HS-5 (cell line): Measurements from ENCODE around the gene MAN1C1.

Source experiments
- DNase-seq: peaks from one replicate; pipeline ENCODE4 v3.0.0-alpha.2; 2012; ENCODE audit warnings: low read depth

MAN1C1 gene

DNA sequence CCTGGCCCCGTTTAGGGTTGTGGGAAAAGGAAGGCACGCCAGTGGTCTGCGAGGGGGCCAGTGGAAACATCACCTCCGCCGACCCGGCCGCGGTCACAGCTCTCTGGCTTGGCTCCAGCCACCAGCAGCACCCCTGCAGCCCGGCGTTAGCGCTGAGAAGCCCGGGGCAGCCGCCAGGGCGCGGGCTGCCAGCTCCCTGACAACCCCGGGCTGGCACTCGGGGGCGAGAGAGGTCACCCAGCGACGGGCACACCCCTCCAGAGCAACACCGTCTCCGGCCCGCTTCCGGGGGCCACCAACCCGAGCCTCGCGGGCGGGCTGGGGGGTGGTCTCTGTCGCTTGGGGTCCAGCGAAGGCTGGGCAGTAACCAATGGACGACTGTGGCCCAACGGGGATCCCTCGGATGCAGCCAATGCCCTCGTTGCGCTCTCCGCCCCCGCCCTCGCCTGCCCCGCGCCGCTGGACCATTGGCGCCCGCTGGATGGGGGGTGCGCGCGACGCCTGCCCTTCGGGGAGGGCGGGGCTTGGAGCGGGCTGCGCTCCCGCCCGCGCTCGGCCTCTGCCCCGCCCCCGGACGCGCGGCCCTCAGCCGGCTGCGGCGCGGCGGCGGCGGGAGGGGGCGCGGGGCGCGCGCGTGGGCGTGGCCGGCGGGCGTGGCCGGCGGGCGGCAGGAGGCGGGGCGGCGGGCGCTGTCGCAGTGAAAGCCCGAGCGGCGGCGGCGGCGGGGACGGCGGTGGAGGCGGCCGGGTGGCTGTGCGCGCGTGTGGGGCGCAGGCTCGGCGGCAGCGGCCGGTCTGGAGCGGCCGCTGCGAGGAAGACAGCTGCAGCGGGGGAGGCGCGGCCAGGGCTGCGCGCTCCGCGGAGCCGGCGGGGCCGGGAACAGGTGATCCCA lies at the start of gene MAN1C1:
Gene MAN1C1, plus strand, starts transcription at position 697 of the 892 bp plus-strand sequence. CDS start 1,007 bp downstream, outside the sequence.
- peak; percentile 52 for DNase-seq

DNA sequence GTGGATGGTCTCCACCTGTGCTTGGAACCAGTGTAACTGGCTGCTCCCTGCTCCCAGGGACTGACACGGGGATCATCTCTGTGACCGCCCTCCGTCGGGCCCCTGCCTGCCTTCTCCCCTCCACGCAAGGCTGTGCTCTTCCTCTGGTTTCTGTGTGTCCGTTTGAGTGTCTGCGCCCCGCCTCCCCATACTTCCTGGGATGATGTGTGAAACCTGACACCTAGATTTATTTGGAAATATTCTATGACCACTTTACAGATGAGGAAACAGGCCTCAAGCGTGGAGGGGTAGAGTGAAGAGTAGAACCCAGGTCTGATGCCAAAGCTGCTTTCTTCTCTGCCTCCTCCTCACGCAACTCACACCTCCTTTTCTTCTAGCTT lies 48.9 kb upstream of the MAN1C1 start:
- DNase-seq, result no peak

GRCh38 chr1:25568090-25568833 lies 48.3 kb upstream of the MAN1C1 start:
- DNase-seq, result no peak

- DNase-seq, result peak; percentile 66
Observed at GRCh38 chr1:25568834-25569596, 47.6 kb upstream of the MAN1C1 start.

DNA sequence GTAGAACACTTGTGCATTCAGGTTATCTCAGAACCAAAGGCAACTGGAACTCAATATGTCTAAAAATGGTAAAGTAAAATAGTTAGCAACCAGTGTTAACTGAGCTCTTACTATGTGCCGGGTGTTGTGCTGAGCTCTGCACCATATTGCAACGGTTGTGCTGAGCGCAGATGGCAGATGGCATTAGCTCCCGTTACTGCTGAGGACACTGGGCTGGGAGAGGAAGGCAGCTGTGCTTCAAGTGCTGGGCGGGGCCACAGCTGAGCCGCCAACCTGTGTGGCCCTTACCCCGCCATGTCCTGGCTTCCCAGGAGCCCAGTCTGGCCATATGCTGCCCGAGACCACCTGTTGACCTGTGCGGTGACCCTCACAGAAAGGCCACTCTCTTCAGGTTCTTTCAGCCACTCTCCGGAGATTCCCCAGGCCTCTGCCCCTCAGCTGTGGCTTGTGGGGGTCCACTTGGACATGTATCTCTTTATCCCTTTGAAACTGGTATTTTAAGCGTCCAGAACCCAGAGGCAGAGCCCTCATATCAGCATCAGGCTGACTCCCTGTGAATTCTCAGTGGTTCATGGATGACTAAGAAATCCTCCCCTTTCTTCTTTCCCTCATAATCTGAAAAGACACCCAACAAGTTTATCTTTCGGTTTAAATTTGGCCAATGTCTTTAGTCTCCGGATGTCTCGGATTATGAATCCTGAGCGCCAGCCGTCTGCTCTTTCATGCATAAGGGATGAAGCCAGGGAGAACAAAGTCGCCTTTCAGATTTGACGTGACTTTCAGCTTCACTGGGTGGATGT lies 46.8 kb upstream of the MAN1C1 start:
- no peak for DNase-seq

- DNase-seq, result no peak
Observed at GRCh38 chr1:25570798-25571521, 45.6 kb upstream of the MAN1C1 start.

GRCh38 chr1:25571522-25571970 lies 45.0 kb upstream of the MAN1C1 start:
- no peak for DNase-seq

GRCh38 chr1:25572107-25572506 lies 44.5 kb upstream of the MAN1C1 start:
- DNase-seq, result no peak

- DNase-seq, result no peak
Observed at GRCh38 chr1:25572708-25573590, 43.6 kb upstream of the MAN1C1 start.

GRCh38 chr1:25573591-25573930 lies 43.0 kb upstream of the MAN1C1 start:
- DNase-seq, result no peak

DNA sequence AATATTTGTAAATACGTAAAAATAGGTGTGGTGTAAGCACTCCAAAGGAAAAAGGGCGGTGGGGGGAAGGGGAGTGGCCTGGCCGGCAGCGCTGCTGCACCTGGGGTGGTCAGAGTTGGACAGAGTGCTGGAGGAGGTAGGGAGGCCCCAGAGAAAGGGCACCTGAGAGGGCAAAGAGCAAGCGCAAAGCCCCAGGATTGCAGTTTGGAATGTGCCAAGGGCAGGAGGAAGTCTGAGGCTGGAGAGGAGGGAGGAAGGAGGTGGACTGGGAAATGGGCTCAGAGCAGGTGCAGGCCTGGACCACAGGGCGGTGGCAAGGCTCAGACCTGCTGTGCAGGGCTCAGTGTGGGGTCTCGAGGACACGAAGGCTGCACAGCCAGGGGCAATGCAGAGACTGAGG lies 42.6 kb upstream of the MAN1C1 start:
- no peak for DNase-seq

- no peak for DNase-seq
Observed at GRCh38 chr1:25575191-25575590, 41.4 kb upstream of the MAN1C1 start.

- DNase-seq, result no peak
Observed at GRCh38 chr1:25576459-25577133, 40.0 kb upstream of the MAN1C1 start.

GRCh38 chr1:25577134-25577920 lies 39.3 kb upstream of the MAN1C1 start:
- no peak for DNase-seq

DNA sequence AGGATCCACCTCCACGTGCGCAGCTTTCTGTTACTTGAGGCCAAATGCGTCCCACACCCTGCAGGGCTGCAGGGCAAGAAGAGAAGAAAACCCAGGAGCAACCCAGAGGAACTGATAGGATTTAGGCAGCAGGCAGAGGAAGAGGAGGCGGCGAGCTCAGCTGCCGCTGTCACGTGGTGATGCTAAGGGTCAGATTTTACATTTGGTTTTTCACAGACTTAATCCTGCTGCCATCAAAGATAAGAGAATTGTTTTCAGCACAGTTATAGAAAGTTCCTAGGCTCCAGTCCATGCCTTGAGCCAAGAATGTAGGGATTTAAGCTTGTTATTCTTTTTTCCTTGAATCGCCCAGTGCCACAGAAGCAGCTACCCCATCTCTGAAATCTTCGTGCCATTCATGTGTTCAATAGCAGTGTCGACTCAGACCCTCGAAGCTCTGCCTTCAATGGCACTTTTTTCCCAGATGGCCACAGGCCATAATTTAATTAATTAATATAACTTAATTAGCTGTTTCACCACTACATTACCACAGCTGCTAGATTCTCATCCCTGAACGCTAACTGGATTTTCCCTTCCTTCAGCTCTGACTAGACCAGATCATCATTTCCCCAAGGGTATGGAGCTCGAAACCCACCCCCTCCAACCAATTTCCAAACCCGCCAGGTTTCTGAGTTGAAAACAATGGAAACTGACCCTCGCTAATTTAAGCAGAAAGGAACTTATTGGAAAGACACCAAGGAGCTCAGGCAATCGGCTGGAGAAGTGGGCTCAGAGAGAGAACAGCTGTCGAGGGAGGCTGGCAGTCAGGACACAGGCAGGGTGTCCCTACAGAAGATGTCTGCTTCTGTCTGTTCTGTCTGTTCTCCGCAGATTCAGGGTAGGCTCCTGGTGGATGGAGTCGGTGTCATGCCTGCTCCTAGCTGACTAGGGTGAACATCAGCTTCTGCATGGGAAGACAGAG lies 37.0 kb upstream of the MAN1C1 start:
- DNase-seq, result no peak

GRCh38 chr1:25580927-25581326 lies 35.7 kb upstream of the MAN1C1 start:
- no peak for DNase-seq

- no peak for DNase-seq
Observed at GRCh38 chr1:25581764-25582163, 34.8 kb upstream of the MAN1C1 start.
